Endodermal cell (in vitro differentiated cells): ENCODE measurements around the gene FBXL7. TPM values are rescaled to one million over a fixed set of nuclear protein-coding genes. Genes with fewer than 3 reads are reported as not detected.

Experiments
- DNase-seq: peaks from one replicate; pipeline ENCODE4 v3.0.0-alpha.2; 2017
- H3K27ac ChIP-seq: 2 replicates; pipeline ENCODE4 v1.5.1; 2013; ENCODE audit warnings: mild to moderate bottlenecking, low read depth, low read length, moderate library complexity
- H3K27me3 ChIP-seq: 2 replicates; pipeline ENCODE4 v1.6.1; 2013; ENCODE audit warnings: mild to moderate bottlenecking, low read length, moderate library complexity; ENCODE audit not compliant: insufficient read depth, control insufficient read depth, poor library complexity, severe bottlenecking
- H3K36me3 ChIP-seq: 2 replicates; pipeline ENCODE4 v1.7.0; 2013; ENCODE audit warnings: mild to moderate bottlenecking, low read length, moderate library complexity; ENCODE audit not compliant: control insufficient read depth, insufficient read depth
- H3K4me1 ChIP-seq: one replicate; pipeline ENCODE4 v1.7.0; 2013; ENCODE audit warnings: low read length; ENCODE audit not compliant: control insufficient read depth, insufficient read depth
- H3K4me3 ChIP-seq: 2 replicates; pipeline ENCODE4 v1.5.1; 2013; ENCODE audit warnings: mild to moderate bottlenecking, low read length, moderate library complexity
- H3K9ac ChIP-seq: 2 replicates; pipeline ENCODE4 v1.6.1; 2013; ENCODE audit warnings: mild to moderate bottlenecking, low read length, moderate library complexity; ENCODE audit not compliant: poor library complexity, severe bottlenecking; ENCODE audit errors: extremely low read depth
- H3K9me3 ChIP-seq: 2 replicates; pipeline ENCODE4 v1.6.1; 2013; ENCODE audit warnings: mild to moderate bottlenecking, low read length, moderate library complexity; ENCODE audit not compliant: control insufficient read depth
- H3K27ac Mint-ChIP-seq: 2 replicates; pipeline ENCODE4 v1.8.0; 2020; ENCODE audit warnings: mixed read lengths
- H3K27me3 Mint-ChIP-seq: 2 replicates; pipeline ENCODE4 v1.8.0; 2021; ENCODE audit warnings: mild to moderate bottlenecking, mixed read lengths; ENCODE audit not compliant: insufficient read depth
- H3K36me3 Mint-ChIP-seq: 2 replicates; pipeline ENCODE4 v1.8.0; 2020; ENCODE audit warnings: low read depth, mixed read lengths
- H3K4me1 Mint-ChIP-seq: 2 replicates; pipeline ENCODE4 v1.8.0; 2020; ENCODE audit warnings: mixed read lengths
- H3K4me3 Mint-ChIP-seq: 2 replicates; pipeline ENCODE4 v1.8.0; 2020; ENCODE audit warnings: mild to moderate bottlenecking, moderate library complexity, mixed read lengths
- H3K9me3 Mint-ChIP-seq: 2 replicates; pipeline ENCODE4 v1.8.0; 2020; ENCODE audit warnings: mild to moderate bottlenecking, mixed read lengths
- CTCF ChIP-seq: fragments of 200-600 bp; sonication (generic); conservative IDR thresholded peaks from 2 replicates; pipeline ENCODE4 v1.5.0; 2021; ENCODE audit warnings: antibody characterized with exemption, mild to moderate bottlenecking
- WGBS, 2 experiments: methylation state at CpG; one replicate each; pipeline versions ENCODE4 v1.1.5 to v1.1.7; 2013; ENCODE audit warnings: missing lambda C conversion rate in 2 of 2, mixed read lengths in 1 of 2; ENCODE audit not compliant: insufficient coverage in 1 of 2, insufficient read length in 1 of 2; 5-methylcytosine and 5-hydroxymethylcytosine counted together
- total RNA-seq, 2 donors: library from RNA; stranded (reverse); fragmentation: NEBNext Ultra II Directional in 1 of 2; extraction: Animal tissue kit (Norgen Biotek cat#: 25700) in 1 of 2; gene quantifications; 2 replicates in 1 of 2; 3 replicates in 1 of 2; pipeline ENCODE4 v1.2.1, GENCODE V29; 2021

FBXL7 gene
- total RNA-seq, 2 donors from 2014 or later: 12.9 to 13.2 TPM

GRCh38 chr5:15776346-15776745 lies 276.4 kb downstream of the FBXL7 start:
- WGBS, 2 experiments: no CpG with 5 or more reads among the region's 2 CpGs
- Histone ChIP-seq H3K4me3 (no peak overlapping the region), H3K27me3 (no peaks in the 10 kb centered on the region), H3K9me3 (no peaks in the 10 kb centered on the region), H3K4me1 (no peaks in the 10 kb centered on the region), H3K36me3 (no peaks in the 10 kb centered on the region), H3K27ac (no peak overlapping the region), H3K9ac (no peak overlapping the region)
- no peak for TF ChIP-seq CTCF
- Mint-ChIP-seq H3K27me3 (no peaks in the 10 kb centered on the region), H3K9me3 (no peaks in the 10 kb centered on the region), H3K4me3 (no peak overlapping the region), H3K4me1 (no peaks in the 10 kb centered on the region), H3K27ac (no peak overlapping the region), H3K36me3 (no peaks in the 10 kb centered on the region)
- no peak for DNase-seq

GRCh38 chr5:15783734-15784133 lies 283.8 kb downstream of the FBXL7 start:
- H3K4me1 Mint-ChIP-seq: no peaks in the 10 kb centered on the region
- no peak overlapping the region for H3K4me3 Mint-ChIP-seq
- Histone ChIP-seq H3K9ac (no peak overlapping the region), H3K27ac (no peak overlapping the region), H3K36me3 (no peaks in the 10 kb centered on the region), H3K4me1 (no peaks in the 10 kb centered on the region), H3K4me3 (no peak overlapping the region), H3K27me3 (no peaks in the 10 kb centered on the region), H3K9me3 (no peaks in the 10 kb centered on the region)
- H3K27ac Mint-ChIP-seq: no peak overlapping the region
- H3K9me3 Mint-ChIP-seq: no peaks in the 10 kb centered on the region
- no peaks in the 10 kb centered on the region for H3K27me3 Mint-ChIP-seq
- no peak for DNase-seq
- H3K36me3 Mint-ChIP-seq: no peaks in the 10 kb centered on the region
- TF ChIP-seq CTCF: no peak

- Histone ChIP-seq H3K27me3 (no peaks in the 10 kb centered on the region), H3K36me3 (no peaks in the 10 kb centered on the region), H3K9me3 (no peaks in the 10 kb centered on the region), H3K9ac (no peak overlapping the region), H3K4me1 (no peaks in the 10 kb centered on the region), H3K27ac (no peak overlapping the region), H3K4me3 (no peak overlapping the region)
- no peak for DNase-seq
- H3K36me3 Mint-ChIP-seq: no peaks in the 10 kb centered on the region
- H3K4me3 Mint-ChIP-seq: no peak overlapping the region
- peaks cover 5% of the 10 kb centered on the region for H3K4me1 Mint-ChIP-seq
- H3K9me3 Mint-ChIP-seq: no peaks in the 10 kb centered on the region
- no peaks in the 10 kb centered on the region for H3K27me3 Mint-ChIP-seq
- 93 to 94% methylated on average over 4 to 5 of the region's 5 CpGs for WGBS, 2 experiments
- no peak for TF ChIP-seq CTCF
- H3K27ac Mint-ChIP-seq: no peak overlapping the region
Measured at GRCh38 chr5:15785531-15785981, 285.6 kb downstream of the FBXL7 start.
